Astrocyte of the cerebellum (primary cell): Measurements from ENCODE around the gene P3H1.

Source experiments
- DNase-seq: peaks from one replicate; pipeline ENCODE4 v3.0.0-alpha.2; 2011; ENCODE audit warnings: low read depth
- H3K4me3 ChIP-seq: 2 replicates; pipeline ENCODE4 v1.5.1; 2011; ENCODE audit warnings: mild to moderate bottlenecking, low read depth, low read length, moderate library complexity
- CTCF ChIP-seq: IDR thresholded peaks from 2 replicates; pipeline ENCODE4 v1.5.1; 2012; ENCODE audit warnings: low read length, low read depth, moderate library complexity, mild to moderate bottlenecking; ENCODE audit errors: missing control alignments
- in situ Hi-C: cut with HindIII; loops from 2 replicates; pipeline ENCODE4 v1.10.0; 2017; ENCODE audit warnings: low sequenced_read_pairs

The P3H1 gene

GRCh38 chr1:42784946-42785693 lies 18.3 kb upstream of the P3H1 start, which contains the start of gene TMEM269:
TMEM269 (plus strand) TSS chr1:42784991; CDS start chr1:42789894, 4,903 bp downstream.
- no peak for TF ChIP-seq CTCF
- in situ Hi-C loops = no loop called here
- peak within 1 kb of the TSS; percentile 36 for H3K4me3 ChIP-seq
- no peak for DNase-seq

- in situ Hi-C loops = no loop called here
- peak overlapping the region; percentile 36 for H3K4me3 ChIP-seq
- no peak for DNase-seq
- no peak for TF ChIP-seq CTCF
Measured at GRCh38 chr1:42784547-42784945, 17.7 kb upstream of the P3H1 start.

- no peak overlapping the region for H3K4me3 ChIP-seq
- in situ Hi-C loops = no loop called here
Measured at GRCh38 chr1:42783092-42783491, 16.3 kb upstream of the P3H1 start.

GRCh38 chr1:42780176-42780575 lies 13.3 kb upstream of the P3H1 start:
- no peak for TF ChIP-seq CTCF

More at GRCh38 chr1:42783092-42783491, 16.3 kb upstream of the P3H1 start:
- no peak for TF ChIP-seq CTCF
- DNase-seq = no peak

GRCh38 chr1:42779725-42780124 lies 12.9 kb upstream of the P3H1 start:
- in situ Hi-C loops = no loop called here
- TF ChIP-seq CTCF = no peak
- no peak for DNase-seq
- no peak overlapping the region for H3K4me3 ChIP-seq

More at GRCh38 chr1:42780176-42780575, 13.3 kb upstream of the P3H1 start:
- DNase-seq = no peak
- in situ Hi-C loops = no loop called here
- H3K4me3 ChIP-seq = no peak overlapping the region

- in situ Hi-C loops = no loop called here
- H3K4me3 ChIP-seq = no peak overlapping the region
- TF ChIP-seq CTCF = peak; percentile 75
- DNase-seq = peak; percentile 15
Measured at GRCh38 chr1:42777852-42778251, 11.0 kb upstream of the P3H1 start.
